ENCODE results near the gene PREX1. TPM values are rescaled to one million over a fixed set of nuclear protein-coding genes. Genes with fewer than 3 reads are reported as not detected.
"Not testable (repeated sequence)": the region's sequence is repeated elsewhere in the genome, so short reads cannot be mapped to it uniquely, and the experiment has no call there.

Gene PREX1
- polyA plus RNA-seq, 4 donors, result 13.7 to 16.7 (median 15.2) TPM

- DNase-seq (ENCODE audit: low read depth in 4 of 4, low spot score in 2 of 4), result no peak
These were observed 672 bp downstream of the PREX1 start for GRCh38 chr20:48826883-48827771.

- not testable (repeated sequence) for DNase-seq (ENCODE audit: low read depth in 4 of 4, low spot score in 2 of 4)
These were observed 1.3 kb downstream of the PREX1 start for GRCh38 chr20:48826480-48826879.

GRCh38 chr20:48826069-48826468 is 1.7 kb downstream of the PREX1 start:
- DNase-seq (ENCODE audit: low read depth in 4 of 4, low spot score in 2 of 4), result no peak

- DNase-seq (ENCODE audit: low read depth in 4 of 4, low spot score in 2 of 4), result no peak
These were observed 2.3 kb downstream of the PREX1 start for GRCh38 chr20:48825566-48825920.

GRCh38 chr20:48824830-48825565 is 2.8 kb downstream of the PREX1 start:
- DNase-seq (ENCODE audit: low read depth in 4 of 4, low spot score in 2 of 4), result no peak

GRCh38 chr20:48823960-48824498 is 3.8 kb downstream of the PREX1 start:
- DNase-seq (ENCODE audit: low read depth in 4 of 4, low spot score in 2 of 4), result no peak

GRCh38 chr20:48823476-48823875 is 4.3 kb downstream of the PREX1 start:
- no peak for DNase-seq (ENCODE audit: low read depth in 4 of 4, low spot score in 2 of 4)

GRCh38 chr20:48822879-48823385 is 4.9 kb downstream of the PREX1 start:
- DNase-seq (ENCODE audit: low read depth in 4 of 4, low spot score in 2 of 4), result no peak

GRCh38 chr20:48822178-48822577 is 5.6 kb downstream of the PREX1 start:
- no peak for DNase-seq (ENCODE audit: low read depth in 4 of 4, low spot score in 2 of 4)

- no peak for DNase-seq (ENCODE audit: low read depth in 4 of 4, low spot score in 2 of 4)
These were observed 6.4 kb downstream of the PREX1 start for GRCh38 chr20:48821261-48821920.

- no peak for DNase-seq (ENCODE audit: low read depth in 4 of 4, low spot score in 2 of 4)
These were observed 7.2 kb downstream of the PREX1 start for GRCh38 chr20:48820649-48820973.

- no peak for DNase-seq (ENCODE audit: low read depth in 4 of 4, low spot score in 2 of 4)
These were observed 7.8 kb downstream of the PREX1 start for GRCh38 chr20:48819821-48820648.

- no peak for DNase-seq (ENCODE audit: low read depth in 4 of 4, low spot score in 2 of 4)
These were observed 8.7 kb downstream of the PREX1 start for GRCh38 chr20:48819089-48819488.

- no peak for DNase-seq (ENCODE audit: low read depth in 4 of 4, low spot score in 2 of 4)
These were observed 9.3 kb downstream of the PREX1 start for GRCh38 chr20:48818481-48818987.

GRCh38 chr20:48818031-48818370 is 9.8 kb downstream of the PREX1 start:
- no peak for DNase-seq (ENCODE audit: low read depth in 4 of 4, low spot score in 2 of 4)

- DNase-seq (ENCODE audit: low read depth in 4 of 4, low spot score in 2 of 4), result no peak
These were observed 10.3 kb downstream of the PREX1 start for GRCh38 chr20:48817367-48818030.

GRCh38 chr20:48816282-48817205 is 11.3 kb downstream of the PREX1 start:
- no peak for DNase-seq (ENCODE audit: low read depth in 4 of 4, low spot score in 2 of 4)

GRCh38 chr20:48815537-48815936 is 12.3 kb downstream of the PREX1 start:
- DNase-seq (ENCODE audit: low read depth in 4 of 4, low spot score in 2 of 4), result no peak

All from left renal cortex interstitium (tissue), 4 donors.